Fibroblast of lung (primary cell): Measurements from ENCODE around the gene PRR23E. TPM values are rescaled to one million over a fixed set of nuclear protein-coding genes. Genes with fewer than 3 reads are reported as not detected.

Source experiments
- DNase-seq, 2 donors: peaks; one replicate each; pipeline versions ENCODE4 v3.0.0 to v3.0.0-alpha.2; 2010; ENCODE audit warnings: low read depth in 2 of 2
- H2AFZ ChIP-seq: 2 replicates; pipeline ENCODE4 v1.5.1; 2012; ENCODE audit warnings: low read length, control low read depth, inconsistent platforms
- H3K27ac ChIP-seq: 2 replicates; pipeline ENCODE4 v1.5.1; 2011; ENCODE audit warnings: low read length, control low read depth; ENCODE audit not compliant: insufficient read depth
- H3K27me3 ChIP-seq: 2 replicates; pipeline ENCODE4 v1.5.1; 2011; ENCODE audit warnings: mild to moderate bottlenecking, low read length; ENCODE audit not compliant: control insufficient read depth, insufficient read depth
- H3K36me3 ChIP-seq: 2 replicates; pipeline ENCODE4 v1.5.1; 2011; ENCODE audit warnings: low read length; ENCODE audit not compliant: control insufficient read depth, insufficient read depth
- H3K4me1 ChIP-seq: 2 replicates; pipeline ENCODE4 v1.5.1; 2011; ENCODE audit warnings: low read length; ENCODE audit not compliant: control insufficient read depth, insufficient read depth; ENCODE audit errors: extremely low read depth
- H3K4me2 ChIP-seq: 2 replicates; pipeline ENCODE4 v1.5.1; 2011; ENCODE audit warnings: low read length, control low read depth; ENCODE audit not compliant: insufficient read depth; ENCODE audit errors: extremely low read depth
- H3K4me3 ChIP-seq, 4 experiments: fragments of 200-600 bp in 1 of 4; sonication (generic) in 1 of 4; replicated peaks in 1 of 4; 2 replicates each; pipeline ENCODE4 v1.5.1; 2011 to 2016; ENCODE audit warnings: low read length in 4 of 4, low read depth in 3 of 4, mild to moderate bottlenecking in 3 of 4, control low read depth in 2 of 4, inconsistent platforms in 1 of 4, mixed read lengths in 1 of 4; ENCODE audit not compliant: insufficient read depth in 1 of 4; ENCODE audit errors: control extremely low read depth in 1 of 4
- H3K79me2 ChIP-seq: 2 replicates; pipeline ENCODE4 v1.5.1; 2012; ENCODE audit warnings: mild to moderate bottlenecking, low read length, inconsistent platforms; ENCODE audit not compliant: control insufficient read depth, insufficient read depth
- H3K9ac ChIP-seq: 2 replicates; pipeline ENCODE4 v1.5.1; 2011; ENCODE audit warnings: mild to moderate bottlenecking, low read length, control low read depth; ENCODE audit not compliant: insufficient read depth
- H3K9me3 ChIP-seq: 2 replicates; pipeline ENCODE4 v1.5.1; 2012; ENCODE audit warnings: low read depth, low read length; ENCODE audit not compliant: control insufficient read depth, insufficient read depth
- H4K20me1 ChIP-seq: 2 replicates; pipeline ENCODE4 v1.5.1; 2011; ENCODE audit warnings: low read length; ENCODE audit not compliant: control insufficient read depth, insufficient read depth; ENCODE audit errors: extremely low read depth
- CTCF ChIP-seq, 2 donors: IDR thresholded peaks in 1 of 2; conservative IDR thresholded peaks in 1 of 2; 1 replicate in 1 of 2; 2 replicates in 1 of 2; pipeline ENCODE4 v1.5.1; 2011 to 2012; ENCODE audit warnings: low read length in 2 of 2, control low read depth in 1 of 2, inconsistent platforms in 1 of 2, low read depth in 1 of 2, mild to moderate bottlenecking in 1 of 2
- EZH2 ChIP-seq: IDR thresholded peaks from 2 replicates; pipeline ENCODE4 v1.5.1; 2012; ENCODE audit warnings: low read length, control low read depth, mild to moderate bottlenecking; ENCODE audit errors: missing control alignments
- polyA plus RNA-seq, 2 donors: library from polyadenylated mRNA; depleted of rRNA in 1 of 2; stranded (reverse) in 1 of 2; unstranded in 1 of 2; fragments of >200 nt; gene quantifications; 2 replicates each; pipeline ENCODE4 v1.2.1, GENCODE V29; 2011 to 2012; ENCODE audit warnings: missing spikeins in 1 of 2
- total RNA-seq: library from RNA; depleted of rRNA; stranded (reverse); fragments of >200 nt; gene quantifications from 2 replicates; pipeline ENCODE4 v1.2.1, GENCODE V29; 2014

PRR23E gene
- total and polyA plus RNA-seq, 2 donors (not counting 1 experiment from before 2014, with no cell fraction given) = not detected

- Histone ChIP-seq H3K9me3 (no peaks in the 10 kb centered on the region), H2AFZ (no peak overlapping the region), H3K27me3 (no peaks in the 10 kb centered on the region), H4K20me1 (no peaks in the 10 kb centered on the region), H3K9ac (no peak overlapping the region), H3K4me1 (no peaks in the 10 kb centered on the region), H3K4me2 (no peak overlapping the region), H3K36me3 (no peaks in the 10 kb centered on the region), H3K4me3 (no peak overlapping the region), H3K79me2 (no peaks in the 10 kb centered on the region), H3K27ac (no peak overlapping the region)
- TF ChIP-seq EZH2 (no peak), CTCF (conservative IDR thresholded peaks at IDR 0.05 in 1 of 2, IDR thresholded peaks at IDR 0.05 in 1 of 2; ENCODE audit: low read depth in 1 of 2, low read length in 2 of 2) (no peak)
- DNase-seq = no peak
Measured at GRCh38 chr3:127145266-127145665, 47.7 kb upstream of the PRR23E start.

GRCh38 chr3:127147291-127147885, 45.5 kb upstream of the PRR23E start:
- H3K27me3 ChIP-seq = no peaks in the 10 kb centered on the region
- H3K4me2 ChIP-seq = no peak overlapping the region
- no peaks in the 10 kb centered on the region for H3K4me1 ChIP-seq
- no peaks in the 10 kb centered on the region for H3K9me3 ChIP-seq
- H3K79me2 ChIP-seq = no peaks in the 10 kb centered on the region
- TF ChIP-seq CTCF (conservative IDR thresholded peaks at IDR 0.05 in 1 of 2, IDR thresholded peaks at IDR 0.05 in 1 of 2; ENCODE audit: low read depth in 1 of 2, low read length in 2 of 2) = no peak
- TF ChIP-seq EZH2 = no peak
- no peak overlapping the region for H3K4me3 ChIP-seq
- no peak overlapping the region for H3K27ac ChIP-seq
- no peak overlapping the region for H3K9ac ChIP-seq
- no peaks in the 10 kb centered on the region for H3K36me3 ChIP-seq
- H2AFZ ChIP-seq = no peak overlapping the region
- no peak for DNase-seq
- no peaks in the 10 kb centered on the region for H4K20me1 ChIP-seq

GRCh38 chr3:127149621-127150310, 43.2 kb upstream of the PRR23E start:
- no peak overlapping the region for H3K4me2 ChIP-seq
- no peaks in the 10 kb centered on the region for H4K20me1 ChIP-seq
- TF ChIP-seq EZH2 = no peak
- TF ChIP-seq CTCF (conservative IDR thresholded peaks at IDR 0.05 in 1 of 2, IDR thresholded peaks at IDR 0.05 in 1 of 2; ENCODE audit: low read depth in 1 of 2, low read length in 2 of 2) = no peak
- no peak for DNase-seq
- no peaks in the 10 kb centered on the region for H3K79me2 ChIP-seq
- no peaks in the 10 kb centered on the region for H3K36me3 ChIP-seq
- no peak overlapping the region for H3K27ac ChIP-seq
- H3K9ac ChIP-seq = no peak overlapping the region
- H3K4me1 ChIP-seq = no peaks in the 10 kb centered on the region
- no peaks in the 10 kb centered on the region for H3K9me3 ChIP-seq
- H2AFZ ChIP-seq = no peak overlapping the region
- H3K4me3 ChIP-seq = no peak overlapping the region
- no peaks in the 10 kb centered on the region for H3K27me3 ChIP-seq
